ENCODE data around the gene ITPR2.

GRCh38 chr12:26441434-26441833 lies 391.6 kb downstream of the ITPR2 start:
- TF ChIP-seq POLR2A (IDR thresholded peaks at IDR 0.05; ENCODE audit: low read depth, low read length) (no peak), POLR2AphosphoS5 (IDR thresholded peaks at IDR 0.05; ENCODE audit: low read depth, low read length) (no peak), TAF1 (IDR thresholded peaks at IDR 0.05; ENCODE audit: borderline replicate concordance, low read depth, low read length) (no peak)

Data from GM12892 (cell line).